OCI-LY3 (cell line): ENCODE measurements around the gene GUCA1C.

ENCODE experiments used
- EZH2phosphoT487 ChIP-seq: fragments of 200-600 bp; shearing (Covaris generic); IDR thresholded peaks from 2 replicates; pipeline ENCODE4 v1.6.1; 2018; ENCODE audit warnings: antibody characterized with exemption, mixed run types, low read depth
- TF ChIP-seq, protein P1 (sequence below): fragments of 200-600, 300-600 bp; sonication (generic); IDR thresholded peaks from 2 replicates; pipeline ENCODE4 v1.5.1; 2014; ENCODE audit warnings: antibody characterized with exemption, low read length, low read depth

- TF ChIP-seq, protein P1, sequence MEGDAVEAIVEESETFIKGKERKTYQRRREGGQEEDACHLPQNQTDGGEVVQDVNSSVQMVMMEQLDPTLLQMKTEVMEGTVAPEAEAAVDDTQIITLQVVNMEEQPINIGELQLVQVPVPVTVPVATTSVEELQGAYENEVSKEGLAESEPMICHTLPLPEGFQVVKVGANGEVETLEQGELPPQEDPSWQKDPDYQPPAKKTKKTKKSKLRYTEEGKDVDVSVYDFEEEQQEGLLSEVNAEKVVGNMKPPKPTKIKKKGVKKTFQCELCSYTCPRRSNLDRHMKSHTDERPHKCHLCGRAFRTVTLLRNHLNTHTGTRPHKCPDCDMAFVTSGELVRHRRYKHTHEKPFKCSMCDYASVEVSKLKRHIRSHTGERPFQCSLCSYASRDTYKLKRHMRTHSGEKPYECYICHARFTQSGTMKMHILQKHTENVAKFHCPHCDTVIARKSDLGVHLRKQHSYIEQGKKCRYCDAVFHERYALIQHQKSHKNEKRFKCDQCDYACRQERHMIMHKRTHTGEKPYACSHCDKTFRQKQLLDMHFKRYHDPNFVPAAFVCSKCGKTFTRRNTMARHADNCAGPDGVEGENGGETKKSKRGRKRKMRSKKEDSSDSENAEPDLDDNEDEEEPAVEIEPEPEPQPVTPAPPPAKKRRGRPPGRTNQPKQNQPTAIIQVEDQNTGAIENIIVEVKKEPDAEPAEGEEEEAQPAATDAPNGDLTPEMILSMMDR = no peak
- TF ChIP-seq EZH2phosphoT487 = no peak
These were observed 22.6 kb downstream of the GUCA1C start for GRCh38 chr3:108931035-108931434.
